BE2C (cell line): ENCODE measurements around the gene CHCHD3.

Experiments used
- DNase-seq: peaks from one replicate; pipeline ENCODE4 v3.0.0-alpha.2; 2020
- H3K27me3 ChIP-seq: fragments of 250-450 bp; sonication (Bioruptor Pico); 2 replicates; pipeline ENCODE4 v1.5.1; 2020; ENCODE audit warnings: mild to moderate bottlenecking
- H3K36me3 ChIP-seq: fragments of 250-450 bp; sonication (Bioruptor Pico); 2 replicates; pipeline ENCODE4 v1.5.1; 2020; ENCODE audit warnings: mild to moderate bottlenecking
- H3K4me1 ChIP-seq: fragments of 250-450 bp; sonication (Bioruptor Pico); 2 replicates; pipeline ENCODE4 v1.5.1; 2020
- H3K4me3 ChIP-seq: 2 replicates; pipeline ENCODE4 v1.5.1; 2011; ENCODE audit warnings: low read depth, low read length
- H3K9me3 ChIP-seq: fragments of 250-450 bp; sonication (Bioruptor Pico); 2 replicates; pipeline ENCODE4 v1.5.1; 2020
- TF ChIP-seq, protein P1 (sequence below): IDR thresholded peaks from 2 replicates; pipeline ENCODE4 v1.5.1; 2012; ENCODE audit warnings: mild to moderate bottlenecking, low read depth, low read length

Gene CHCHD3

DNA sequence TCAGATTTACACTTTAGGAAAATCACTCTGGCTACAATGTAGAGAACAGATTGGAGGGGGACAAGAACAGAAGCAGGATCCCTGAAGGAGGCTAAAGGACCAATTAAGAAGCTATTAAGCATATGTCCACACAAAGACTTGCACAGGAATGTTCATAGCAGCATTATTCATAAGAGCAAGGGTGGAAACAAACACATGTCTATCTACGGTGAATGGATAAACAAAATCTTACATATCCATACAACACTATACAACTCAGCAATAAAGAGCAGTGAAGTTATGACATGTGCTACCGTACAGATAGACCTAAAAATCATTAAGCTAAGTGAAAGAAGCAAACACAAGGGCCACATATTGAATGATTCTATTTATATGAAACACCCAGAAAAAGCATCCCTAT lies 10.4 kb downstream of the CHCHD3 start:
- no peak for DNase-seq
- Histone ChIP-seq H3K36me3 (peaks cover 52% of the 10 kb centered on the region), H3K27me3 (no peaks in the 10 kb centered on the region), H3K9me3 (no peaks in the 10 kb centered on the region), H3K4me1 (peaks cover 6% of the 10 kb centered on the region), H3K4me3 (no peak overlapping the region)
- TF ChIP-seq, protein P1, sequence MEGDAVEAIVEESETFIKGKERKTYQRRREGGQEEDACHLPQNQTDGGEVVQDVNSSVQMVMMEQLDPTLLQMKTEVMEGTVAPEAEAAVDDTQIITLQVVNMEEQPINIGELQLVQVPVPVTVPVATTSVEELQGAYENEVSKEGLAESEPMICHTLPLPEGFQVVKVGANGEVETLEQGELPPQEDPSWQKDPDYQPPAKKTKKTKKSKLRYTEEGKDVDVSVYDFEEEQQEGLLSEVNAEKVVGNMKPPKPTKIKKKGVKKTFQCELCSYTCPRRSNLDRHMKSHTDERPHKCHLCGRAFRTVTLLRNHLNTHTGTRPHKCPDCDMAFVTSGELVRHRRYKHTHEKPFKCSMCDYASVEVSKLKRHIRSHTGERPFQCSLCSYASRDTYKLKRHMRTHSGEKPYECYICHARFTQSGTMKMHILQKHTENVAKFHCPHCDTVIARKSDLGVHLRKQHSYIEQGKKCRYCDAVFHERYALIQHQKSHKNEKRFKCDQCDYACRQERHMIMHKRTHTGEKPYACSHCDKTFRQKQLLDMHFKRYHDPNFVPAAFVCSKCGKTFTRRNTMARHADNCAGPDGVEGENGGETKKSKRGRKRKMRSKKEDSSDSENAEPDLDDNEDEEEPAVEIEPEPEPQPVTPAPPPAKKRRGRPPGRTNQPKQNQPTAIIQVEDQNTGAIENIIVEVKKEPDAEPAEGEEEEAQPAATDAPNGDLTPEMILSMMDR, result no peak

DNA sequence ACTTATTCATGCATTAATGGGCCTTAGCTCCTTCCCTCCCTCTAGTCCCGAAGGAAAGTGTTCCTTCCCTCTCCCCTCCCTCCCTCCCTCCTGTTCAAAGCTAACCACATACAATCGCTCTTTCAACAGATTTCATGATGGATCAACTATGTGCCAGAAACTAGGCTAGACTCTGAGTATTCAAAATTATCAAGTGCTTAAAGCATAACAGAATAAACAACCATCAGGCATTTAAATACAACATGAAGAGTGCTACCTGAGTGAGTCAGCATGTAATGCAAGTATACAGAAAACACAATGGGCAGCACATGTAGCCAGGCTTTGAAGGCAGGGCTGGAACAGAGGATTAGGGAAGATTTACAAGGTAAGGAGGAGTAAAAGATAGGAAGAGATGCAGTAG lies 11.3 kb downstream of the CHCHD3 start:
- TF ChIP-seq, protein P1, result no peak
- peaks cover 61% of the 10 kb centered on the region for H3K36me3 ChIP-seq
- H3K9me3 ChIP-seq, result no peaks in the 10 kb centered on the region
- peaks cover 5% of the 10 kb centered on the region for H3K4me1 ChIP-seq
- H3K27me3 ChIP-seq, result no peaks in the 10 kb centered on the region
- no peak overlapping the region for H3K4me3 ChIP-seq
- DNase-seq, result no peak

DNA sequence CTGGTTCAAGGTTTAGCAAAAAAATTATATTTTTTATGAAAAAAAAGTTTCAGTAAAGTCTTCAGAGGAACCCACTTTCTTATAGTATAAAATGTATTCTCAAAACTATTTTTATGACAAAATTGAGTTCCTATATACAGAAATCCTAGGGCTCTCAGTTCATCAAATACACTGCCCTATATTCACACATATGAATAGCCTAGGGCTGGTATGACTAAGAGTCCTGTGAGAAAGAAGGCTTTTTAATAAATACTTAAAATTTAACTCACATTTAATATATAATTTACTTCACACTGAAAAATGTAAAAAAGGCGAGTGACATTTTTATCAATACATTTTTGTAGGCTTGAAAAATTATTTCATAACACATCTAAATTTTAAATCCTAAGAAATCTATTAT lies 16.6 kb downstream of the CHCHD3 start:
- no peak overlapping the region for H3K4me3 ChIP-seq
- H3K27me3 ChIP-seq, result no peaks in the 10 kb centered on the region
- H3K9me3 ChIP-seq, result no peaks in the 10 kb centered on the region
- H3K4me1 ChIP-seq, result no peaks in the 10 kb centered on the region; the same call in 1 of the 2 replicates
- TF ChIP-seq, protein P1, result no peak
- H3K36me3 ChIP-seq, result peaks cover 63% of the 10 kb centered on the region
- no peak for DNase-seq

DNA sequence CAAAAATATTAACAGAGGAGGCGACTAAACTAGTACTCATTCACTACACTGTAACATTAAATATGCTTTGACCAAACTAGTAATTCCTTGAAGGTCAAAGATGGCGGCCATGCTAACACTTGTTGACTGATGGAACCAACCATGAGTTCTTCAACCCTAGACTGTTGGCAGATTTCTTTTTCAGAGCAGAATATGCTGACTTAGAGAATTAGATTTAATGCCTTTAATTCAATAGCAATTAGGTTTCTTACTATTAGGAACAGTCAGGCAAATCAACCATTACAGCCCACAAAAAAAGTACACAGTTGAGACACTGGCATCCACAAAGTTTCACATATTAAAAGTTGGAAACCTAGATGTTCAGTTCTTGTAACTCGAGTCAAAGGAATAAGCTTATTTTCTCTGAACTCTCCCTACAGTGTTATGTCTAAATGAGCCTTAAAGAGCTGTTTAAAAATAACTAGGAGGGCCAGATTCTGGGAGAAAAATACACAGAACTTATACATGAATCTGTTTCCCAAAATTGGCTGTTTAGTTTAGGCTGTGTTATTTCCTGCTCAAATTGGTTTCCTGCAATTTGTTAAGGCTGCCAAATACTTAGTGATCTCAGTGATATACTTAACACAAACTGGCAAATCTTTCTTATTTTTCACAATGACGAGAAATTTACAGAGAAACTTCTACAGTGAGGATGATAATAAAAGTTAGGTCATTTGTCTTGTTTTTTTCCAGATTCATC lies 17.6 kb downstream of the CHCHD3 start:
- no peaks in the 10 kb centered on the region; the same call in 1 of the 2 replicates for H3K4me1 ChIP-seq
- DNase-seq, result no peak
- H3K27me3 ChIP-seq, result no peaks in the 10 kb centered on the region
- no peak overlapping the region for H3K4me3 ChIP-seq
- peaks cover 54% of the 10 kb centered on the region for H3K36me3 ChIP-seq
- H3K9me3 ChIP-seq, result no peaks in the 10 kb centered on the region
- TF ChIP-seq, protein P1, result no peak

DNA sequence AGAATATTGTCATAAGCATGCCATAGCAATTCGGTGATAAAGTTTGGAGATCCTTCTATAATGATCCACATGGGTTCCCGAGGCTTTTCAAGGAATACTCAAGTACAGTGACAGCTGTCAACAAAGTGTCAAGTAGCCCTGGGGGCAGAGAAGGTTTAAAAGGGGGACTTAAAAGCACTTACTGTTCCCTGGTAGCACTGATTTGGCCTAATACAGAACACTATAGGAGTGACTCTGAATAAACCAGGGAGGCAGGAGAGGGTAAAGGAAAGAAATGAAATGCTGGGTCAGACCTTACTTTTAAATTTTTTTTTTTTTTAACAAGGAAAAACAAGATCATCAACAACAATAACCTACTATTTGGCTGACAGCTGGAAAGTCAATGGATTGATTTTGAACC lies 20.1 kb downstream of the CHCHD3 start:
- TF ChIP-seq, protein P1, result no peak
- Histone ChIP-seq H3K9me3 (no peaks in the 10 kb centered on the region), H3K4me3 (no peak overlapping the region), H3K4me1 (peaks cover 7% of the 10 kb centered on the region; the same call in 1 of the 2 replicates), H3K36me3 (peaks cover 33% of the 10 kb centered on the region), H3K27me3 (no peaks in the 10 kb centered on the region)
- no peak for DNase-seq

DNA sequence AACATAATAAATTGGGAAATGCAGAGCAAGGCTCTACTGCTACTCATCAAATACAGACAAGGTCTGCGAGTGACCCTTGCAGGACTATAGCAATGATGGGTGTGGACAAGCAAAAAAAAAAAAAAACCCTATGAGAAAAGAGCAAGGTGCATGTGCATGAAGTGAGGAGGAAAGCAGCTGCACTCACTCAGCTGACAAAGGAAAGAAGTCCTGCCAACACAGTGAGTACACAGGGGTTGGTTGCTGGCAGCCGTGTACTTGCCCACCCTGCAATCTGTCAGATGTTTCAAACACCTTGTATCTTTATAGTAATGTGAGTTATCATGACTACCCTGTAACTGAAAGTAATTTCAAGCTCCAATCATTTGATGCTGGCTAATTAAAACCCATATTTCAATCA lies 20.5 kb downstream of the CHCHD3 start:
- no peak for DNase-seq
- peaks cover 11% of the 10 kb centered on the region for H3K4me1 ChIP-seq
- no peak overlapping the region for H3K4me3 ChIP-seq
- TF ChIP-seq, protein P1, result no peak
- H3K27me3 ChIP-seq, result no peaks in the 10 kb centered on the region
- H3K9me3 ChIP-seq, result no peaks in the 10 kb centered on the region
- peaks cover 29% of the 10 kb centered on the region for H3K36me3 ChIP-seq
